HuH-7 (cell line): ENCODE measurements around the gene ZNF407.
A peak's percentile ranks its signal among the peaks of the same experiment; 100 is the strongest.
"Not testable (repeated sequence)": the region's sequence is repeated elsewhere in the genome, so short reads cannot be mapped to it uniquely, and the experiment has no call there.

ENCODE experiments used
- DNase-seq: peaks from one replicate; pipeline ENCODE4 v3.0.0; 2011; ENCODE audit warnings: low spot score

The ZNF407 gene, protein sequence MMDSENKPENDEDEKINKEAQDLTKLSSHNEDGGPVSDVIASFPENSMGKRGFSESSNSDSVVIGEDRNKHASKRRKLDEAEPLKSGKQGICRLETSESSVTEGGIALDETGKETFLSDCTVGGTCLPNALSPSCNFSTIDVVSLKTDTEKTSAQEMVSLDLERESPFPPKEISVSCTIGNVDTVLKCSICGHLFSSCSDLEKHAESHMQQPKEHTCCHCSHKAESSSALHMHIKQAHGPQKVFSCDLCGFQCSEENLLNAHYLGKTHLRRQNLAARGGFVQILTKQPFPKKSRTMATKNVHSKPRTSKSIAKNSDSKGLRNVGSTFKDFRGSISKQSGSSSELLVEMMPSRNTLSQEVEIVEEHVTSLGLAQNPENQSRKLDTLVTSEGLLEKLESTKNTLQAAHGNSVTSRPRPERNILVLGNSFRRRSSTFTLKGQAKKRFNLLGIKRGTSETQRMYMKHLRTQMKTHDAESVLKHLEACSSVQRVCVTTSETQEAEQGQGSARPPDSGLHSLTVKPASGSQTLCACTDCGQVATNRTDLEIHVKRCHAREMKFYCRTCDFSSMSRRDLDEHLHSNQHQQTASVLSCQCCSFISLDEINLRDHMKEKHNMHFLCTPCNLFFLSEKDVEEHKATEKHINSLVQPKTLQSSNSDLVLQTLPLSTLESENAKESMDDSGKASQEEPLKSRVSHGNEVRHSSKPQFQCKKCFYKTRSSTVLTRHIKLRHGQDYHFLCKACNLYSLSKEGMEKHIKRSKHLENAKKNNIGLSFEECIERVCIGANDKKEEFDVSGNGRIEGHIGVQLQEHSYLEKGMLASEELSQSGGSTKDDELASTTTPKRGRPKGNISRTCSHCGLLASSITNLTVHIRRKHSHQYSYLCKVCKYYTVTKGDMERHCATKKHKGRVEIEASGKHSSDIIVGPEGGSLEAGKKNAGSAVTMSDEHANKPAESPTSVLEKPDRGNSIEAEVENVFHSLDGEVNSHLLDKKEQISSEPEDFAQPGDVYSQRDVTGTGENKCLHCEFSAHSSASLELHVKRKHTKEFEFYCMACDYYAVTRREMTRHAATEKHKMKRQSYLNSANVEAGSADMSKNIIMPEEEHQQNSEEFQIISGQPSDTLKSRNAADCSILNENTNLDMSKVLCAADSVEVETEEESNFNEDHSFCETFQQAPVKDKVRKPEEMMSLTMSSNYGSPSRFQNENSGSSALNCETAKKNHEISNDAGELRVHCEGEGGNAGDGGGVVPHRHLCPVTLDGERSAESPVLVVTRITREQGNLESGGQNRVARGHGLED (N-terminal part only)

DNA sequence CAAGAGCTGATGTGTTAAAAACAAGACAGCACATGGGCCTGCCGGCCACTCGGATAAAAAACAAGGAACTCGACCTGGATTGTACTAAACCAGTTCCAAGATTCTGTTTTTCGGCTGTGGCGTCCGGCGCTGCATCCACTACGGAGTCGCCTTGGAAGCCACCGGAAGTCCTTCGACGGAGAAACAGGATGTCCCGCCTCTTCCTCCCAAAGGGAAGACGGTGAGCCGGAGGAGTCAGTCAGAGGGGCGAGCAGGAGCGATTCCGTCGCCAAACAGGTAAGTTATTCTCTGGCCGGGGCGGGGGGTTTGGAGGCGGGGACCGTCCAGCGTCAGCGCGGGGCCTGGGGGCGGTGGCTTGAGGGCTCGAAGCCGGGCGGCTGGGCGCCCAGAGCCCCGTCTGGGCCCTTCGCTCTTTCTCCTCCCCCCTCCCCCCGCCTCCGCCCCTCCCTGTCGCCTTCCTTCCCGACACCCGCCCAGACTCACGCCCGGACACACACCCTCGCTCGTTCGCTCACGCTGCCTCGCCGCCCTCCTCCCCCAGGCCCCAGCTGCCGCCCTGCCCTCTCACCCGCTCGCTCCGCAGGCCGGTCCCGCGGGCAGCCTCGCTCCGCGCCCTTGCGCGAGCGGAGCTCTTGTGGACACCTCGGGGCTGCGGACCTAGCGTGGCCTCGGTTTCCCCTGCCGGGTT, at the start of gene ZNF407:
ZNF407 (plus strand) TSS at position 209 of the 688 bp plus-strand sequence. CDS start 33,150 bp downstream, outside the sequence.
- DNase-seq: peak; percentile 65

DNA sequence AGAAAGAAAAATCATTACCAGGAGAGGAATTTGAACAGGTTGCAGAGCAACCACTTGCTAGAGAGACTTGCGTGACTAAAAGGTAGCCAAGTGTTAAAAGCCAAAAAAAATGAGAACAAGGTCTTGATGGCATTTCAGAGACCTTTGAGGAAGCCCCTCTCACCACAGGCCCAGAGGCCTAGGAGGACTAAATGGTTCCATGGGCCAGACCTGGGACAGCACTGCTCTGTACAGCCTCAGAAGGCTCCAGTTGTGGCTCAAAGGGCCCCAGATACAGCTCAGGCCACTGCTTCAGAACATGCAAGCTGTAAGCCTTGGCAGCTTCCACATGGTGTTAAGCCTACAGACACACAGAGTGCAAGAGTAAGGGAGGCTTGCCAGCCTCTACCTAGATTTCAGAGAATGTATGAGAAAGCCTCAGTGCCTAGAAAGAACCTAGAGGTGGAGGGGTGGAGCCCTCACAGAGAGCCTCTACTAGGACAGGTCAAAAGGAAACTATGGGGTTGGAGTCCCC, 48.0 kb upstream of the ZNF407 start:
- DNase-seq: no peak

DNA sequence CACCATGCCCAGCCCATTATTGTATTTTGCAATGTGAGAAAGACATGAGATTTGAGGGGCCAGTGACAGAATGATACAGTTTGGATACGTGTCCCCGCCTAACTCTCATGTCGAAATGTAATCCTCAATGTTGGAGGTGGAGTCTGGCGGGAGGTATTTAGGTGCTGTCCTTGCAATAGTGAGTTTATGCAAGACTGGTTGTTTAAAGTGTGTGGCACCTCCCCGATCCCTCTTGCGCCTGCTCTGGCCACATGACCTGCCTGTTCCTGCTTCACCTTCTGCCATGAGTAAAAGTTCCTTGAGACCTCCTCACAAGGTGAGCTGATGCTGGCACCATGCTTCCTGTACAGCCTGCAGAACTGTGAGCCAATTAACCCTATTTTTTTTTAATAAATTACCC, 46.8 kb upstream of the ZNF407 start:
- no peak for DNase-seq

DNA sequence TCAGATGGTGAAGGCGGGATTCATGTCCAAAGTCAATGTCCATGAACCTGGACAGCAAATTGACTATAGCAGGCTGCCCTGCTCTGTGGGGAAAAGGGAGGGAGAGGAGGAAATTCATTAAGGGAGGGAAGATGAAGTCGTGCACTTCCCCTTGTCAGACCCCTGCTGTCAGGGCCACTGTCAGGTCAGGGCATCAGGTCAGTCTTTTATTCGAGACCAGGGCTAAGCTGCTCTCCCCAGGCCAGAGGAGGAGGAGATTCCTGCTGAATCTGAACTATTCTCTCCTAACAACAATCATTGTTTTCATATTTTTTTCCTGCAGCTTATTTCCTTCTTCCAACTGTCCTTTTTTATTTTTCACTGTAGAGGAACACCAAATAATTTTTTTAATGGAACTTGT, 46.2 kb upstream of the ZNF407 start:
- no peak for DNase-seq

DNA sequence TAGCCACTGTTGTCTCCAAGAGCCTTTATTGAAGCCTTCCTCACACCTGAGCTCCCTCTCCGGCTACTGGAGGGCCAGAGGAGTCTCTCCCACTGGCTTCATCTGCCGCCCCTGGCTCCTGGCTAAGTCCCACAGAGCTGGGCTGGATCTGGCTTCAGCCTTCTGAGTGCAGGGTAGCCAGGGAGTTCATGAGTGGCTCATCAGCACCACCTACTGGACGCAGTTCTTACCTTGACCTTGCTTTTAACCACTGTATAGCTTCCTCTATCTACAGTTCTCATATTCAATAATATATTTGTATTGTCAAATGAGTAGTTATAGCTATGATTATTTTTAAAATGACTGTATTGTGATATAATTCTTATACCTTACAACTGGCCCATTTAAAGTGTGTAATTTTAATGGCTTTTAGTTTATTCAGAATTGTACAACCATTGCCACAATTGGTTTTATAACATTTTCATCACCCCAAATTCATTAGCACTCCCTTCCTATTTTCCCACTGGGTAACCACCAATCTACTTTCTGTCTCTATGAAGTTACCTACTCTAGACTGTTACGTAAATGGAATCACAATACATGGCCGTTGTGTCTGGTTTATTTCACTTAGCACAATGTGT, 45.6 kb upstream of the ZNF407 start:
- DNase-seq: peak; percentile 74

DNA sequence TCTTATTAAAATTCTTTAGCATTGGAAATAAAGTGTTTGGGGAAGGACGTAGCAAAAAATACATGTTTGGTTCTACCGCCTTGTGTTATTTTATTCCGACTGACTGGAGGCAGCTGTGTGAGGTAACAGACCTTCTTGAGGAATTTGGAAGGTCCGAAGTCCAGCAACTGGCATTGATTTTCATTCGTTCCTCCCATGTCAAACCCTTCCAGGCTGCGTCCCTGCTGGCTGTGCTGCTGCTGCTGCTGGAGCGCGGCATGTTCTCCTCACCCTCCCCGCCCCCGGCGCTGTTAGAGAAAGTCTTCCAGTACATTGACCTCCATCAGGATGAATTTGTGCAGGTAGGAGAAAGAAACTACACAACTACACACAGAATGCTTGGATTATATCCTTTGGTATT, 41.5 kb upstream of the ZNF407 start:
- DNase-seq: no peak

DNA sequence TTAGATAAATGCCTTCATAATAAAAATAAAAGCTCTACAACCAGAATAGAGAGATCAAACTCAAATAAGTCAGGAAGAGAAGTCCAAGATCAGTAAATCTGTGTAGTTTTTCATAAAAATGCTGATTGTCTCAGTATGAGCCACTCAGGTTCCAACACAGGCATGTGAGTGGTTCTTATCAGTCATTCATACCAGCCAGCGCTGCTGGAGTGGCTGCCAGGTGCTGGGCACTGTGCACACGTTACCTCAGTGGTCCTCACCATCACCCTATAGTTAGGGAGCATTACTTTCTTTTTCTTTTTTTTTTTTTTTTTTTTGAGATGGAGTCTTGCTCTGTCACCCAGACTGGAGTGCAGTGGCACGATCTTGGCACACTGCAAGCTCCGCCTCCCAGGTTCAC, 39.6 kb upstream of the ZNF407 start:
- no peak for DNase-seq

DNA sequence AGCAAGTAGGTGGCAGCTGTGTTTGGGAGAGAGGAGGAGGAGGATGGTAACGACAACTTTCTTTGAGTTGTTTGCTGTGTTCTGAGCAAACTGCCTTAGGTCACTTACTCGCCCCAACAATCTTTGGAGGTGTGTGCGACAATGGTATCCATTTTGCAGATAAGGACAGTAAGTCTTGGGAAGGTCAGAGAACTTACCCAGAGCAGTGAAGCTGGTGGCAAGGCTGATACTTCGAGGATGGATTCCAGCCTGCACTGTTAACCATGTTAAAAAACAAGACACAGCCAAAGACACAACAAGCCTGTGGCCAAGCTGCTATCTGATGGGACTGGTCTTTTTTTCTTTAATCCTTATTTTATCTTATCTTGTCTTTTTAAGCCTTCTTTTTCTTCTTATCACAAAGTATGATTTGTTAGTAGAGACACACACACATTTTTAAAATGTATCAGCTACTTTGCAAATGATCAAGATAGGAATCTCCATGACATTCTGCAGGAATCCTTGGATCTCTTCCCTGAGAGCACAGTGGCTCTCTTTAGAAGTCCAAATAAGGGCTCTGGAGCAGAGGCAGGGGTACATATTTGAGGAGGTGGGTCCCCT, 35.4 kb upstream of the ZNF407 start:
- DNase-seq: no peak

DNA sequence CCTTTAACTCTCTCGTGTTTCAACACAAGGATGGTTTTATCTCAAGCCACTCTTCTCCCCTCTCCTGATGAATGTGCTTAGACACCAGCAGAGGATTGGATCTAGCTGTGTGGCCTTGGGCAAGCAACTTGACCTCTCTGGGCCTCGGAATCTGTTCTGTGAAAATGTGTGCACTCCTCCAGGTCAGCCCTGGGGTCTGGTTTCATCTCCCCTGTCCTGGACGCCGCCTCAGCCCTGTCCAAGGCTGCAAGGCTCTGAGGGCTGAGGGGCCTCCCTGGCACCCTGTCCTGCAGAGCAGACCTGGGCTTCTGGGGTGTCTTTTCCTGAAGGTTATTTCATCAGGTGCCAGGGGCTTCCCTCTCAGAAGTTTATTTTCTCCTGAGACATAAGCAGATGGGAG, 34.9 kb upstream of the ZNF407 start:
- DNase-seq: no peak

DNA sequence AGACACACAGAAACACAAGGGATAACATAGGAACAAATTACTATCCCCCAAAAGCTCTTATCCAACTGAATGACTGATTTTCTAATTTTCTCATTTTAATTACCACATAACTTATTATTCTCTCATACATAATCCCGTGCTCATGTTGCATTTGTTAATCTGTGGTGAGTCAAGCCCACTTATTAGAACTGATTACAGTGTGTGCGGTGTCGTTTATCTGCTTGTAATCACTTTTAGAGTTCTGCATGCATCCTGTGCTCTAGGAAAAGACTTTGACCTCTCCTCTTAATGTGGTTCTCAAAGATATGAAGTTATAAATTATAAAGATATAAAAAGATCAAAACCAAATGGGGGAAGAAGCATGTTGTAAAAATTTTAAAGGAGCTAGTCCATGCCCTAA, 33.7 kb upstream of the ZNF407 start:
- DNase-seq: no peak

DNA sequence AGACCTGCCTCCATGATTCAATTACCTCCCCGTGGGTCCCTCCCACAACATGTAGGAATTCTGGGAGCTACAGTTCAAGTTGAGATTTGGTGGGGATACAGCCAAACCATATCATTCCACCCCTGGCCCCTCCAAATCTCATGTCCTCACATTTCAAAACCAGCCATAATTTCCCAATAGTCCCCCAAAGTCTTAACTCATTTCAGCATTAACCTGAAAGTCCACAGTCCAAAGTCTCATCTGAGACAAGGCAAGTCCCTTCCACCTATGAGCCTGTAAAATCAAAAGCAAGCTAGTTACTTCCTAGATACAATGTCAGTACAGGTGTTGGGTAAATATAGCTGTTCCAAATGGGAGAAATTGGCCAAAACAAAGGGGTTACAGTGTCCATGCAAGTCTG, 32.5 kb upstream of the ZNF407 start:
- not testable (repeated sequence) for DNase-seq

DNA sequence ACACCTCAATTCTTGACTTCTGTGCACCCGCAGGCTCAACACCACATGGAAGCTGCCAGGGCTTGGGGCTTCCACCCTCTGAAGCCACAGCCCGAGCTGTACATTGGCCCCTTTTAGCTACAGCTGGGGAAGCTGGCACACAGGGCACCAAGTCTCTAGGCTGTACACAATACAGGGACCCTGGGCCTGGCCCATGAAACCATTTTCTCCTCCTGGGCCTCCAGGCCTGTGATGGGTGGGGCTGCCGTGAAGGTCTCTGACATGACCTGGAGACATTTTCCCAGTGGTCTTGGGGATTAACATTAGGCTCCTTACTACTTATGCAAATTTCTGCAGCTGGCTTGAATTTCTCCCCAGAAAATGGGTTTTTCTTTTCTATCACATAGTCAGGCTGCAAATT, 31.7 kb upstream of the ZNF407 start:
- DNase-seq: not testable (repeated sequence)

DNA sequence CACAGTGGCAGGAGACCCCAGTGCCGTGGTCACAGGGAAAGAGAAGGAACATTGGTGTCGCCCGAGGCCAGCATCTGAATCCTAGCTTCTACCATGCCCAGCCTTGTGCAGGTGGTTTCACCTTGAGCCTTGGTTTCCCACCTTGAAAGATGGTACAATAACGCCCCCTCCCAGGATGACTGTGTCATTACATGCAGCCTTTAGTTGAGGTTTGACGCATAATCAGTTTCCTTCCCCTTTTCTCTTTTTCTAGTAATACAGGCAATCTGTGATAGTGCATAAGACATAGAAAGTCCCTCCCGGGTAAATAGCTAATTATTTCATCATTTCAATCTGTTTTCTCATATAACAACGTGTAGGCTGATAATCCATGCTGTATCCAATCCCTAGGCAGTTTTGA, 29.8 kb upstream of the ZNF407 start:
- DNase-seq: no peak

DNA sequence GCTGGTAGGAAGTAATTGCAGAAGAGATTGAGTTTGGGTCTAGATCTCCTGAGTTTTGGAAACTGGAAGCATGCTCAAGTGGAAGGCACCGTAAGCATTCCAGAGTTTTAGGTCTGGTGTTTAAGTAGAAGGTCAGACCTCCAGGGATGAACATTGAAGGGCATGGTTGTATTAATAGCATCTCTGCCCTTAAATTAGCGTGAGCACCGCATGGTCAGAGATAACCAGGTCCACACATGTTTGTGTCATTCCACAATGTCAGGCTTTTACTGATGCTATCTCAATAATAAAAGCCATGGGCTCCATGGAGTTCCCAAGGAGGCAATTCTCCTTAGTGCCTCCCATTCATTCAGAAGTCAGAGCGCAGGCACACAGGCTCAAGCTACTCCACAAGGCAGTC, 28.3 kb upstream of the ZNF407 start:
- DNase-seq: no peak

DNA sequence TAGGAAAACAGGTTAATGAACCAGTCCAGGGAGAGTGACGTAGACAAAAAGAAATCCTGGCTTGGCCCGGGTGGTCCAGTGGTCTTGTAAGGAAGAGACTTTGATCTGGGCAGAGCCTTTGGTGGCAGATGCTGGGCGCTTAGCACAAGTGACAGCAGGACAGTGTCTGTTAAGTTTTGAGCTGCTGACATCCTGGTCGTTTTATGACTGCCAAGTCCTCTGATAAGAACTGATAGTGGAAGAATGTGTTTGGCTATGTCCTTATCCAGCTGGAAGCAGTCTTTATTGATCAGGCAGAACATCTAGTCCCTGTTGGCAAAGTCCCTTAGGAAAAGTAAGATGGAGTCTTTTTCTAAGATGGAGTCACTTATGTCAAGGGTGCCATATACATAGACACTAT, 27.4 kb upstream of the ZNF407 start:
- DNase-seq: no peak

DNA sequence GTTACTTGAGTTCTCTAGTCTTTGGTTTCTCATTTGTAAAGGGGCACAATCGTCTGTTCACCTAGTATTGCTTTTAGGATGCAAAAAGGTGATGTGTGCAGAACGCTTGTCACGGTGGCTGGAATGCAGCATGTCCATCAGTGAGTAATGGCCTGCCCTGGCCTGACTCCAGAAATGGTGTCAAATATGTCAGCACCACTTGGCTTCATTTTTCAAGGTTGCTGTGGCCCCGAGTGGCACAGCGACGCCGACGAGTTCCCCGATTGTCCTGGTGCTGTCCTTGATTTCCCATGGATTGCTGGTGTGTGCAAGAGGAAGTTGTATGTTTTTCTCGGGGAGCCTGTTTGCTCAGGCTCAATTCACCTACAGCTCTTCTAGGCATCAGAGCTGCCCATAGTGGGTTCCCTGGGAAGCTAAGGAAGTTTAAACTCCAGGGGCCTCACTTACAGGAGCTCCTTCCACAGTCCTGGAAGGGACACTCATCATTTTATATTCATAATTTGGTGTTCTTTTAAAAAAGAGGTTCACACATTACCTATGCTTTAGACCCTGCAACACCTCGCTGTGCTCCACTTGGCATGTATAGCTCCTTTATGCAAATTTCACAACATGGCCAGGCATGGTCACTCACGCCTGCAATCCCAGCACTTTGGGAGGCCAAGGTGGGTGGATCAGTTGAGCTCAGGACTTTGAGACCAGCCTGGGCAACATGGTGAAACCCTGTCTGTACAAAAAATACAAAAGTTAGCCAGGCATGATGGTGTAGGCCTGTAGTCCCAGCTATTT, 25.6 kb upstream of the ZNF407 start:
- no peak for DNase-seq

DNA sequence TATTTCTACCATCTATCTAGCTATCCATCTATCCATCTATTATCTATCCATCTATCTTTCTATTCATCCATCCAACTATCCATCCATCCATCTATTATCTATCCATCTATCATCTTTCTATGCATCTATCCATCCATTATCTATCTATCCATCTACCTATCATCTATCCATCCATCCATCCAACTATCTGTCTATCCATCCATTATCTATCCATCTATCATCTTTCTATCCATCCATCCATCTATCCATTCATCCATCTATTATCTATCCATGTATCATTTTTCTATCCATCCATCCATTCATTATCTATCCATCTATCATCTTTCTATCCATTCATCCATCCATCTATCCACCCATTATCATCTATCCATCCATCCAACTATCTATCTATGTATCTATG, 24.6 kb upstream of the ZNF407 start:
- no peak for DNase-seq

DNA sequence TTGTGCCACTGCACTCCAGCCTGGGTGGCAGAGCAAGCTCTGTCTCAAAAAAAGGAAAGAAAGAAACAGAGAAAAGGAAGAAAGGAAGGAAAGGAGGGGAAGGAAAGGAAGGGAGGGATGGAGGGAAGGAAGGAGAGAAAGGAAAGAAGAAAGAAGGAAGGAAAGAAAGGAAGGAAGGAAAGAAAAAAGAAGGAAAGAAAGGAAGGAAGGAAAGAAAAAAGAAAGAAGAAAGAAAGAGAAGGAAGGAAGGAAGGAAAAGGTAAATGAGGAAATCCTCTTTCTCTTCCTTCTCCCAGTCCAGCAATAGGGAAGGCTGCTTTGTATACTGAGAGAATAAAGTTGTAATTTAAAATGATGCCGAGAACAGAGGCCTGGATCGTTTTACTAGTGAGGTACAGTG, 22.8 kb upstream of the ZNF407 start:
- no peak for DNase-seq

DNA sequence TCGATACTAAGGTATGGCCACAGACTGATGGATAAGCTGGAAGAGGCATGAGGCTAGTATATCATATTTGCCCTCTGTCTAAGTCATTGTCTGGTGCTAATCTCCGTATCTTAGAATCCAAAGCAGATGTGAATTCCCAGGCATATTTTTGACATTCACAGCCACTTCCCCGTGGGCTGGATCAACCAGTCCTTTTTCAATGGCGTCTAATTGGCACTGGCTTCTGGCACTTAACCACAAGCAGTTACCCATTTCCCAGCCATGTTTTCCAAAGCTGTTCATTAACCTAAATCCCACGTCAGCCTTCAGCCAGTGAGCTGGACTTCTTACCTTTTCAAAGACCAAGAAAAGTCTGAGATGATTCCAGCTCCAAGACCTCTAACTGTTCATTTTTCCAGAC, 20.7 kb upstream of the ZNF407 start:
- no peak for DNase-seq
